Measurements from ENCODE around the gene EIF2S2.
A peak's percentile ranks its signal among the peaks of the same experiment; 100 is the strongest.

Gene EIF2S2

DNA sequence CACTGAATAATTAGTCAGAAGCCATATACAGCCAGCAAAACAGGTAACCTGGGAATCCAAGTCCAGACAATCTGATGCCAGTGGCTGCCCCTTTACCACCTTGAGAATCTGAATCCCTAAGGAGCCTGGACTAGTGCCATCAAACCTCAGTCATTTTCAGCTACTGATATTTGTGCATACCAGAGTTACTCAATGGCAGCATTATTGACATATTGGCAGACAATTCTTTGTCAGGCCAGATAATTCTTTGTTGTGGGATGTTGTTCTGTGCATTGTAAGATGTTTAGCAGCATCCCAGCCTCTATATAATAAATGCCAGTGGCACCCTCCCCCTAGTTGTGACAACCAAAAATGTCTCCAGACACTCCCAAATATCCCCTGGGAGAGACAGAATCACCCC is 3.2 kb upstream of the EIF2S2 start:
- no peak for DNase-seq

DNA sequence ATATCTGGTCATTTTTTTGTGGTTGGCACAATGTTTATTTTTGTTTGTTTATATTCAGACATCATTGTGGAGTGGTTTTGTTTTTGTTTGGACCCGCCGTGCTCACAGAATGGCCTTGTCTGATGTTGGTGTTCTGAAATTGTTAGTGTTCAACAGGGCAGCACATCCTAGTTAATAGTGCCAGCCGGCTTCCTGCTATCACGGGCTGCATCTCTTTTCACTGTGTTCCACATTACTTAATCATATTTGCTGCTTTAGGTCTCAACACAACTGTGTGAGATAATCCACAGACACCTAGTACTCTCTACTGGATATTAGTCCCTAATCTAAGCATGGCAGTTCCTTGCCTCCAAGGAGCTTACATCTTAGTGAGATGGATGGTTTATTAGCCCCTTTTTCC is 2.8 kb upstream of the EIF2S2 start:
- no peak for DNase-seq

DNA sequence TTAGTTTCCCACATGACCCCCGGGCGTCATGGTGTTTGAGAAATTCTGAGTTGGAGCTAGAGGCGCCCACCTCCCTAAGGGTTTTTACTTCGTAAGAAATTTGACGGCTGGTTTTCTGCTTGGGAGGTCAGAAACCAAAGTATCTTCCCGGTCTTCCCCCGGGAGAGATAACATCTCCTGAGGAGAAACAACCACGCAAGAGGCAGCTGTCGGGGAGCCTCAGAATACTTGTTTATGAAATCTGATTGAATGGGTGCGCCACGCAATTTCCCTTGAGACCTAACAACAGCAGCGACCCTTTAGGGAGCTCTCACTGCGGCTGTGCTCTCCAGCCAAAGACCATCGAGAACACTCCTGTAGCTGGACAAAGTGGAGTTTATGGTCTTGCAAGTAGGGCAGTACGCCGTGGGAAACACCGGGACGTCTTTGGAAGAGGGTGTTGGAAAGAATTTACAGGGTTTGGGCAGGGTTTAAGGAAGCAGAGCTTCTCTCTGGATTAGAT is 608 bp upstream of the EIF2S2 start:
- peak; percentile 39 for DNase-seq

DNA sequence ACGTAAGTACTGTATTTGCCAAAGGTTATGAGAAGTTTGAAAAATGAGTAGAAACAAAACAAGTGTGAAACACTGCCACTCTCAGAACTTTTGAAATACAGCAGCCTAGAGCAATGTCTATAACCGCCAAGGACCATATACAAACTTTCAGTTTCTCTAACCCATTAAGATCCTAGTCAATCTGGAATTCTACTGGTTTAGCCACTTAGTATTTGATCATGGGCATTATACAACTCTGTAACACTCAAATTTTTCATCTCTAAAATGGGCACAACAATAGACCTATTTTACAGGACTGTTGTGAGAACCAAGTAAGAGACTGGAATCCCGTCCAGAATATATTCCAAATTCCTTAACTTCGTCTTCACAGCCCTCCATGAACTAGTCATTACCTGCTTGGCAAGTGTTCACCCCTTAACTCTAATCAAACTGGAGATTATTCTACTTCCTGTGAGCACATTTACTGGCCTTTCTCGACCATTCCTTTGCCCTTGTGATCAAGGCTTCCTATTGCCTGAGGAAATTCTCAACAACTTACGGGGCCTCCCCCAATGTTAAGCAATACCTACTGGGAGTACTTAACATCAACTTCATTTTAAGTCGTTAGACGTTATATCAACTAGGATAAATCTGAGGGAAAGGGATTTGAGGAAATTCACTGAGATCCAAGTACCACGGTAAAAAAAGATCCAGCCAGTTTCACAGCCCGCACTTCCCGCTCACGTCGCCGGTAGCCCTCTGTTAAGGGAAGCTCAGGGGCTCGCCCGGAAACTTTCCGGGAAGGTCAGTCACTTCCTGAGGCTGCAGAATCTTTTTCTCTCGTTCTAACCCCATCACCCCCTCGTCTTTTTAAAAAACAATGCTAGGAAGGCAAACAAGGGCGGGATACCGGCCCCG is 1.1 kb downstream of the EIF2S2 start:
- no peak for DNase-seq

DNA sequence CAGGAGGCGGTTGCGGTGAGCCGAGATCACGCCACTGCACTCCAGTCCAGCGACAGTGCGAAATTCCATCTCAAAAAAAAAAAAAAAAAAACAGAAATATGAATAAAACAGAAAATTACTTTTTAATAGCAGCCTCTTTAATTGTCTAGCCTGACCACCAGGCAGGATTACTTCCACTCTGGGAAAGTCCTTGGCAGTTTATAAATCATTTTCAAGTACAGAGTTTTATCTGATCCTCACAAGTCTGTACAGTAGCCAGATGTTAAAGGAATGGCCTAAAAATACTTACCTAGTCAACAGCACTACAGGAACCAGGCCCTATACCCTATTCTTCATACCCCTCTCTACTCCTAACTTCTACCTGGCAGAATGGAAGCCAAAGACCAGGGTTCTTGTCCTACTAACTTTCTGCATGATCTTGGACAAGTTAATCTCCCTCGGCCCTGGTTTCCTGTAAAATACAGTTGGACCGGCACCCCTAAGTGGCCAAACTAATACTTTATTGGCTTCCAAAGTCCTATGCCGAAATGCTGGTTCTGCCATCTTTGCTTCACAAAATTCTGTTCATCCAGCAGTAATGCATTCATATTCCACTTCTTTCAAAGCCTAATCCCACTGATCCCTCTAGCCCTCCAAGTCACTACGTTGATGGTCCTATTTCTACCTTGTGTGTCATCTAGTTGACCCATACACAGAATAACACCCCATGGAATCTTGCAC is 1.9 kb downstream of the EIF2S2 start:
- no peak for DNase-seq

DNA sequence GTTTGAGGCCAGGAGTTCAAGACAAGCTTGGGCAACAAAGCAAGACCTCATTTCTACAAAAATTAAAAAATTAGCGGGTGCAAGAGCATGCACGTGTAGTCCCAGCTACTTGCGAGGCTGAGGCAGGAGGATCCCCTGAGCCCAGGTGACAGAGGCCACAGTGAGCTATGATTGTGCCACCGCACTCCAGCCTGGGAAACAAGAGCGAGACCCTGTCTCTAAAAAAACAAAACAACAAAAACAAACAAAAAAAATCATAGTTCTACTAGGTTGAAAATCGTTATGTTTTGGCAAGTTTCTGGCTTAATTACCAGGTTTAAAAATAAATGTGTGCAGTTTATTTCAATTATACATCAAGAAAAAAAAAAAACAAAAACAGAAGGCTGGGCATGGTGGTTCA is 2.6 kb downstream of the EIF2S2 start:
- DNase-seq = no peak

DNA sequence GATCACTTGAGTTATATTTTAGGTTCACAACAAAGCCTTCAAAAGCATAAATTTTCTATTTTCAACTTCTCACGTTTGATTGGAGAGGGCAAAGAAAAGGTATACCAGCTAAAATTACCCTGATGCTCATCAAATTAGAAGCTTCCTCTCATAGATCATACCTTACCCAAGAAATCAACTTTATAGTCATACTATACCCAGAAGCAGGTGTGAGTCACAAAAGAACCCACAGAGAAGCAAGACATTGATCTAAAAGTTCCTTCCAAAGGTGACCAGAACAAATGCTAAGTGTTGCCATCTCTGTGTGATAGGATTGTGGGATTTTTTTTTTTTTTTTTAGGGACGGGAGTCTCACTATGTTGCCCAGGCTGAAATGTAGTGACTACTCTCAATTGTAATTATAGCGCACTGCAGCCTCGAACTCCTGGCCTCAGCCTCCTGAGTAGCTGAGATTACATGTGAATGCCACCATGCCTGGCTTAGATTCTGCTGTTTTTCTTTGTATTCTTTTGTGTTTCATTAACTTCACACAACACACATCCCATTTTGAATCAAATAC is 3.3 kb downstream of the EIF2S2 start:
- no peak for DNase-seq

DNA sequence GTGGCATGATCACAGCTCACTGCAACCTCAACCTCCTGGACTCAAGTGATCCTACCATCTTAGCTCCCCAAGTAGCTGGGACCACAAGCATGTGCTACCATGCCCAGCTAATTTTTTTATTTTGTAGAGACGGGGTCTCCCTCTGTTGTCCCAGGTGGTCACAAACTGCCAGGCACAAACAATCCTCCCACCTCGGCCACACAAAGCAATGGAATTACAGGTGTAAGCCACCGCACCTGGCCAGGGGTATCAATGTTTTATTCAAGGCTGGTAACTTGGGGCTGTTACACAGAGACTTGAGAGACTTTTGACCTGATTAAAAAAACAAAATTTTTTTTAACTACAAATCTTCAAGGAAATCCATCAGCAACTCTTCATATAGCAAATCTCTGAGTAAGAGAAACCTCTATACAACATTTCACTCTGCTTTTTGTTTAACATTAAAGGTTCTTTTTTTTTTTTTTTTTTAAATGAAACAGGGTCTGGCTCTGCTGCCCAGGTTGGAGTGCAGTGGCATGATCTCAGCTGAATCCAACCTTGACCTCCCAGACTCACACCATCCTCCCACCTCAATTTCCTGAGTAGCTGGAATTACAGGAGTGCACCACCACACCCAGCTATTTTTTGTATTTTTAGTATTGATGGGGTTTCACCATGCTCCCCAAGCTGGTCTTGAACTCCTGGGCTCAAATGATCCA is 5.9 kb downstream of the EIF2S2 start:
- no peak for DNase-seq

DNA sequence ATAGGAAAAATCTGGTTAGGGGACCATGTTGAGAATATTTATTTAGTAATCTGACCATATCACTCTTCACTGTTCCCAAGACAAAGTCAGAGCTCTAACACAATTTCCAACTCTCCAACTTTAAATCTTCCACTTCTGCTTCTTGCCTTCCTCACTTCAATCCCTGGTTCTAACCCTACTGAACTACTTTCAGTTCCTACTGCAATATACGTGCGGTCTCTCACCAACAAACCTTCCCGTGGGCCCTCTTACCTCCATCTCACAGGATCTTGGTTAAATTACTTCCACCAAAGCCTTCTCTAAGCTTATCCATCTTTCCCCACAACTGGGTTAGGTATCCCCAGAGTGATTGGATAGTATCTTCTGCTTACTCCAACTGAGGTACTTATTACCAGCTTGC is 8.0 kb downstream of the EIF2S2 start:
- no peak for DNase-seq

DNA sequence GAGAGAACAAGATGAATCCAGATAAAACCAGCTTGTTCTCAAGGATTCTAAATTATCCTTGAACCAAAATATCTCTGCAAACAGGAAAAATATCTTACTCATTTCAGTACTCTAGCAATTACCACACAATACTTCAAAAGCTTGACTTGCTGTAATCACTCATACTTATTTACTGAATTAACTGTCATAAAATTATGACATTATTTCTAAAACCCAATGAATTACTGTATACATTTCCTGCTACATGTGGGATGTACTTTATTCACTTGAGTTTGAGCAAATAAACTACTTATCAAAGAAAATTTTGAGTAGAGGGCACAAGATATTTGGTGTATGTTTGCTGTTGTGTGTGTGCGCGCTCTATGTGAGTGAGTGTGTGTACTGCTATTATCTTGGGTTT is 9.7 kb downstream of the EIF2S2 start:
- DNase-seq = no peak

DNA sequence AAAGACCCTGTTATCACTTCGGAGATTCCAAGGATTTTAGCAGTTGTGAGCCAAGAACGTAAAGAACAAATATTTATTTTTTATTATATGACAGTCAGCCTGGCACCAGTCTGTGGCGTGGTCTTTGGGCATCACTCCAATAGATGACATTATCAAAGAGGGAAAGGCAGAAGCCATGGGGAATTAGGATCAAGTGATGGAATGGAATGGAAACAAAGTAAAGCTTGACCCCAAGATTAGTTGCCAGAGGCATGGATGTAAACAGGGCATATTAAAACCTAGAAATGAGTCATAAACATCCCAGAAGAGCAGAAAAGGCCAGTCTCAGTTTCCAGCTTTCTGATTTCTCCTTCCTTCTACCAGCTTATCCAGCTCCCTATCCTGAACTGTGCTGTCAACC is 11.5 kb downstream of the EIF2S2 start:
- no peak for DNase-seq

DNA sequence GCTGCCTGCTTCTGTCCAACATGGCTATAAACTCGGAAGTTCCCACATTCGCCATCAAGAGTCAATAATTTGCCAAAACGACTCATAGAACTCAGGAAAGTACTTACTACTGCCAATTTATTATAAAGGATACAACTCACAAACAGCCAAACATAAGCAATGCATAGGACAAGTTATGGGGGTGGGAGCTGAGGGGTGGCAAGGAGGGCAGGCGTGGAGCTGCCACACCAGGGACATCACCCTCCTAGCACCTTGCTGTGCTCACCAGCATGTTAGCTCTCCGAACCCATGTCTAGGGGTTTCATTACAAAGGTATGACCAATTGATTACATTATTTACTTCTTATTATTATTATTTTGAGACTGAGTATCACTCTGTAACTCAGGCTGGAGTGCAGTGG is 12.4 kb downstream of the EIF2S2 start:
- DNase-seq = no peak

DNA sequence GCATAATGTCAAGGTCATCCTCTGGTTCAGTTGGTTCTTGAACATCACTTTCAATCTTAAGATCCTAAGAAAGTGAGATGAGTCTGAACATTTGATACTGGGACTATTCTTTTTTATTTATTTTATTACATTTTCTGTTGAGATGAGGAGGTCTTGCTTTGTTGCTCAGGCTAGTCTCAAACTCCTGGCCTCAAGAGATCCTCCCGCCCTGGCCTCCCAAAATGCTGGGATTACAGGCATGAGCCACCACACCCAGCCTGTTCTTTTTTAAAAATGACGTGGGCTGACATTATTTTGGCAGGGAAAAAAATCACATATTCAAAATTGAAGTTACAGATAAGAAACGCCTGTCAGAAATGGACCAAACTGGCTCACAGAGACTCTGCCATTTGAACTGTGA is 13.5 kb downstream of the EIF2S2 start:
- DNase-seq = no peak

DNA sequence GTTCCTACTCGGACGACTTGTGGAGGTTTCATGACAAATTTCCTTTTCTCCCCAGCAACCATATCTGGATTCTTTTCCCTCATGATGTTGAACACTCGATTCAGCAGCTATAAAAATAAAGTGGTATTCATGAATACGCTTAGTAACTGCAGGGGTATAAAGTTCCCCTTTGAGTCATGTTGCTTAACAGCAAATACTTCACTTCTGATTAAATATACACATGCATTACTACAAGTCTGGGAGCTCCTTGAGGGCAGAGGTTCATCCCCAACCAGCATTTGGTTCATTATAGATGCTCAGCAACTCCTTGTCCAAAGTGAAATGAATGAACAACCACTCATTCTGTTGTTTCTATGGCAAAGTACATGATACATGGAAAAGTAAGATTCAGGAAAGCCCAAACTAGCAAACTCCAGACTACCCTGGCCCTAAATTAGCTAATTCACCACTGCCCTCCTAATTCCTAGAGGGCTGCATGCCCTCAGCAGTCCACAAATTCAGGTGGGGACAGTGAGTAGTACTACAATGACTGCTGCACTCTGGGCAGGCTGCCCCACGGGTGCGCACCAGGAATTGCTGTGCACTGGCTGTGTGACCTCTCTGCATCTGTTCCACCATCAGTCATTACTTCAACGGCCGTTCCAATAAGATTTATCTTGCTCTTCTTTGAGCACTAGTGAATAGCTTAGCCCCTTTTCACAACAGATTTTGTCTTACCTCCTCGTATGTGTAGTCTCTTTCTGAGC is 15.2 kb downstream of the EIF2S2 start:
- DNase-seq = no peak

DNA sequence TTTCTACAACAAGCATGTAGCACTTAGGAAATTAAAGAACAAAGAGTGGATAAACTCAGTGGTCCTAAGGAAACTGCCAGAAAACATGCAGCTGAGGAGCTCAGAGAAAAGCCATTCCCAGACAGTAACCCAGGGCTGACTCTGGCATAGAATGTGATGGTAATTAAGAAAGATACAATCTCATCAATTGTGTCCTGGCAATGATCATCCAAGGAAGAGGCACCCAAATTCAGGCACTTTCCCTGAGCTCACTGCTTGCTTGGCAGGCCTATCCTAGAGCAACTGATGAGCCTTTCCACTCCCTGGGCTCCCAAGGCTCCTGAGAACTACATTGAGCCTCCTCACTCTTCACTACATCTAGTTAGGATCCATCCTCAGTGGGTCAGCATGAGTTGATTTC is 16.2 kb downstream of the EIF2S2 start:
- DNase-seq = no peak

DNA sequence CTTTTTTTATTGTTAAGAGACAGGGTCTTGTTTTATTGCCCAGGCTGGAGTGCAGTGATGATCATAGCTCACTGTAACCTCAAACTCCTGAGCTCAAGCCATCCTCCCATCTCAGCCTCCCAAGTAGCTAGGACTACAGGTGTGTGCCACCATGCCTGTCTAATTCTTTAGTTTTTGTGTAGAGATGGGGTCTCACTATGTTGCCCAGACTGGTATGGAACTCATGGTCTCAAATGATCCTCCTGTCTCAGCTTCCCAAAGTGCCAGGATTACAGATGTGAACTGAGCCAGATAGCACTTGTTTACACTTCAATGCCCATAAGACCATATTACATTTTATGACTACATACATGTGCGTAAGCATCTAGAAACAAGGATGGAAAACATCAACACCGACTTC is 18.1 kb downstream of the EIF2S2 start:
- DNase-seq = no peak

DNA sequence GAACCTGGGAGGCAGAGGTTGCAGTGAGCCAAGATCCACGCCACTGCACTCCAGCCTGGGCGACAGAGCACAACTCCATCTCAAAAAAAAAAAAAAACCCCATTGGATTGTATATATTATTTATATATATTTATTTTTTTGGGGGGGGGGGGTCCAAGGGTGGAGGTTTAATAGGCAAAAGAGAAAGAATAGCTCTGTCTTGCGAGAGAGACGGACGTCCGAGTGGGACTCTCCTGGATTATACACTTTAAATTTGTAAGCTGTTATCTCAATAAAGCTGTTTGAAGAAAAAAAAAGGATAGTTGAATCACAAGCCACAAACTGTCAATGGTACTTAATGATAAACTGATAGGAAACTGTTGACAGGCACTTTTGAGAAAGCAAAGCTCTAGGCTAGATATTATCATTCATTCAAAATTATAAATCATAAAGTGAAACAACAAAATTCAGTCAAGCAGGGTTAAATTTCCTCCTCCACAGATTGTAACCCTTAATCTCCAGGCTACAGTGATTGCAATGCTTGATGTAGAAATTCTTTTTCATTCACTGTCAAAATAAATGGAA is 20.3 kb downstream of the EIF2S2 start:
- DNase-seq = no peak

DNA sequence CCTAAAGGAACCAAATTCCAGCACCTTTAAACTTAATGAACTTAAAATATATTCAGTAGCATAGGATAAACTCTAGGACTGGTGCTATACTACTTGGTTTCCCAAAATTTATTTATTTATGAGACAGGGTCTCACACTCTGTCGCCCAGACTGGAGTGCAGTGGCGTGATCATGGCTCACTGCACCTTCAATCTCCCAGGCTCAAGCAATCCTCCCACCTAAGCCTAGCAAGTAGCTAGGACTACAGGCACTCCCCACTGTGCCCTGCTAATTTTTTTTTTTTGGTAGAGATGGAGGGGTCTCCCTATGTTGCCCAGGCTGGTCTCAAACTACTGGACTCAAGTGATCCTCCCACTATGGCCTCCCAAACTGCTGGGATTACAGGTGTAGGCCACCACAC is 21.4 kb downstream of the EIF2S2 start:
- DNase-seq = no peak

DNA sequence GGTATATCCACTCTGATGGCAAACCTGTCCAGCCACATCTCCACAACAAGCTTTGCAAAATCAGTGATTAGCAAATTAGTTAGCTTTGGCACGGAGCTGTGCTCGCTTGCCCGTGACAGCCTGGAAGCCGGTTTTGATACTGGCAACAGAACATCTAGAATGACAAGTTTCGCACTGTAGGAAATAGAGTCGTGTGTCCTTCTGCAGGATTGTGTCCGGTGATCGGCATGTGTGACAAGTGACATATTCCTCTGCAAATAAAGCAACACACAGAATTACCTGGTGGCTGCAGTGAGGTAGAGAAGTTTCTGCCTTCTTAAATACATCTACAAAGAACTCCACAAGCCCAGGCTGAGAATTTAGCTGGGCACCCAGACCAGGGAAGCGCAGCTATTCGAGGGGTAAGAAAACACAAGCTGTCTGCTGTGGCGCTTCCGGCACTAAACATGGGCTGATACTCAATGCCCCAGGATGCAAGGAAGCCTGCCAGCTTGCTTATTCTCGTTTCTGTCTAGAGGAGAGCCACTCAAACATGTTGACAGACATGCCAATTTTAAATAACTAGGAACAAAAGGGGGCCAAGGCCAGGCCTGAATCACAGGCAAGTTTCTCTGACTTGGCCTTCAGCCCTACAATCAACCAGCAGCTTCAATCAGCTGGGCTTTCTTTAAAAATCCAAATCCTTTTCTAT is 22.2 kb downstream of the EIF2S2 start:
- no peak for DNase-seq

DNA sequence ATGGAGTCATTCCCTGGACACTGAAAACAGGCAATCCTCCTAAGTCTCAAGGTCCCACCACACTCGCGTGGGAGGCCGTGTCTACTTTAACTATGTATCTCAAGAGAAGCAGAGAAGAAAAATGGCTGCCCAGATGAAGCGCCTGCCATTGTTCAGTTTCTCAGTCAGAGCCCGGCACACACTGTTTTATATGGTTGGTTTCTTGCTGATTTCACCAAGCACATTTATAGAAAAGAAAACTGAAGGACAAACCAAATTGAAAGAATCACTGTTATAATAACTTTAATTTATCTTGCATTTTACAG is 22.9 kb downstream of the EIF2S2 start:
- no peak for DNase-seq

DNA sequence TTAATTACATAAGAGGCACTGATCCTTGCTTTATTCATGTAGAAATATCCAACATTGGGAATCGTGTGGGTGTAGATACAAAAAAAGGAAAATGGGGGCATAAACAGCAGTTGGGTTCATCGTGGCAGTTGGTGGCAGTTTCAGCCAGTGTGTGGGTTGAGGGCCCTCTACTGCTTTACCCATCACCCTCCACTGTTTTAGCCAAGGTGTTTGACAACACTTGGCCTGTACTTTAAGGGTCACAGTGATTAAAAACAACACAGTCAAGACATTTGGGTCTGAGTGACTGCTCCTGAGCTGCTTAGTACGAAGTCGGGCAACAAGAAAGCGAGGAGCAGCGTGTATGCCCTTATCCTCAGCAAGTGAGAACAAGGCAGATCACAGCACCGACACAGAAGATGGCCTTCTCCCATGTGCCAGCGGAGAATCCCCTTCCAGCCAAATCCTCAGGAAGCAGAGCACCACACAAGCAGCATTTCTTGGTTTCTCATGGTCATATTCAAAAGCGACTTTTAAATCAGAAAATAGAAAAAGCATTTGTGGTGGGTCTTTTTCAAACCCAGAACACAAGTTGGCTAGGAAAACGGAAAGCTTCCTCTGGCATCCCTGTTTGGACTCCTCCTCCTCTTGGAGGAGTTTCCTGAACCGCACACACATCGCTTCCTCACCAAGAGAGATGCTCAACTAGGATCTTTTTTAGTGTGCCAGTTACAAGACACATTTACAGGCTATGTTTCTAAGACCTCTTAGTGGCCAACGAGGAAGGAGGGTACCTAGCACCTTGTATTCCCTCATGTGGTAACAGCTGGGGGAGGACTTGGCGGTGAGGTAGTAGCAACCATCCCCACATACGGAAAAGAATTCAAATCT is 23.5 kb downstream of the EIF2S2 start:
- DNase-seq = no peak
